Adipose tissue (tissue), 3 donors: Measurements from ENCODE around the gene OTOR. TPM values are rescaled to one million over a fixed set of nuclear protein-coding genes. Genes with fewer than 3 reads are reported as not detected.

ENCODE experiments used
- H3K27ac ChIP-seq: one replicate; pipeline ENCODE4 v1.5.1; 2013; ENCODE audit warnings: low read depth, low read length
- WGBS, 3 donors: extraction: QIAGEN DNeasy Blood & Tissue Kit; methylation state at CpG; one replicate each; pipeline ENCODE4 v1.1.7; 2013; 5-methylcytosine and 5-hydroxymethylcytosine counted together
- polyA plus RNA-seq, 3 donors: library from polyadenylated mRNA; stranded (reverse); fragments of 200-250 nt; gene quantifications; one replicate each; pipeline ENCODE4 v1.2.3, GENCODE V29; 2013
- donor health status: healthy with polysubstance abuse.
- donor health status: Bipolar disorder and iron deficiency.
- donor health status: healthy.

OTOR gene
- polyA plus RNA-seq, 3 donors, result not detected

GRCh38 chr20:16744178-16744807 lies 3.9 kb upstream of the OTOR start:
- no peak overlapping the region for H3K27ac ChIP-seq
- WGBS, 3 donors, result 76 to 84% (median 77%) methylated on average over 3 of the region's 3 CpGs

GRCh38 chr20:16745204-16745603 lies 3.0 kb upstream of the OTOR start:
- 69 to 90% (median 84%) methylated on average over 5 of the region's 5 CpGs for WGBS, 3 donors
- no peak overlapping the region for H3K27ac ChIP-seq

GRCh38 chr20:16747291-16747811 lies 807 bp upstream of the OTOR start:
- no peak overlapping the region for H3K27ac ChIP-seq
- WGBS, 3 donors, result 48 to 78% (median 73%) methylated on average over 3 of the region's 3 CpGs

GRCh38 chr20:16749573-16749972 lies 1.4 kb downstream of the OTOR start:
- WGBS, 3 donors, result 46 to 61% (median 50%) methylated on average over 11 of the region's 11 CpGs
- H3K27ac ChIP-seq, result no peak overlapping the region

GRCh38 chr20:16752082-16752481 lies 3.9 kb downstream of the OTOR start:
- WGBS, 3 donors, result 71 to 75% (median 75%) methylated on average over 1 of the region's 1 CpG
- H3K27ac ChIP-seq, result no peak overlapping the region

- no peak overlapping the region for H3K27ac ChIP-seq
Measured at GRCh38 chr20:16752901-16753300, 4.7 kb downstream of the OTOR start.

- H3K27ac ChIP-seq, result no peak overlapping the region
- 35 to 72% (median 54%) methylated on average over 2 of the region's 2 CpGs for WGBS, 3 donors
Measured at GRCh38 chr20:16758454-16759180, 10.5 kb downstream of the OTOR start.

GRCh38 chr20:16759181-16759563 lies 11.0 kb downstream of the OTOR start:
- H3K27ac ChIP-seq, result no peak overlapping the region
- WGBS, 3 donors, result 78 to 94% (median 84%) methylated on average over 1 of the region's 1 CpG

GRCh38 chr20:16760431-16761304 lies 12.5 kb downstream of the OTOR start:
- WGBS, 3 donors, result 20 to 62% (median 58%) methylated on average over 11 of the region's 11 CpGs
- H3K27ac ChIP-seq, result no peak overlapping the region

GRCh38 chr20:16761305-16761829 lies 13.2 kb downstream of the OTOR start:
- no peak overlapping the region for H3K27ac ChIP-seq
- WGBS, 3 donors, result 0 to 1% (median 0%) methylated on average over 3 of the region's 3 CpGs

GRCh38 chr20:16764560-16764959 lies 16.4 kb downstream of the OTOR start:
- no peak overlapping the region for H3K27ac ChIP-seq
- WGBS, 3 donors, result 47 to 54% (median 47%) methylated on average over 4 of the region's 4 CpGs

GRCh38 chr20:16771213-16771612 lies 23.1 kb downstream of the OTOR start:
- no peak overlapping the region for H3K27ac ChIP-seq

- H3K27ac ChIP-seq, result no peak overlapping the region
- WGBS, 3 donors, result 45 to 78% (median 60%) methylated on average over 1 of the region's 1 CpG
Measured at GRCh38 chr20:16775961-16776360, 27.8 kb downstream of the OTOR start.

GRCh38 chr20:16777126-16777525 lies 29.0 kb downstream of the OTOR start:
- 80 to 91% (median 86%) methylated on average over 1 of the region's 1 CpG for WGBS, 3 donors
- no peak overlapping the region for H3K27ac ChIP-seq

- H3K27ac ChIP-seq, result no peak overlapping the region
- WGBS, 3 donors, result 90 to 98% (median 93%) methylated on average over 1 of the region's 1 CpG
Measured at GRCh38 chr20:16778159-16778558, 30.0 kb downstream of the OTOR start.

GRCh38 chr20:16781496-16781895 lies 33.3 kb downstream of the OTOR start:
- WGBS, 3 donors, result 93 to 98% (median 95%) methylated on average over 1 of the region's 1 CpG
- H3K27ac ChIP-seq, result no peak overlapping the region

- no peak overlapping the region for H3K27ac ChIP-seq
- WGBS, 3 donors, result 36 to 78% (median 72%) methylated on average over 1 of the region's 1 CpG
Measured at GRCh38 chr20:16785226-16785625, 37.1 kb downstream of the OTOR start.
